ENCODE measurements around the gene LRRK1. TPM values are rescaled to one million over a fixed set of nuclear protein-coding genes. Genes with fewer than 3 reads are reported as not detected.

The LRRK1 gene
- total and polyA plus RNA-seq, 2 experiments from 2014 or later, result 2.6 to 4.5 TPM

DNA sequence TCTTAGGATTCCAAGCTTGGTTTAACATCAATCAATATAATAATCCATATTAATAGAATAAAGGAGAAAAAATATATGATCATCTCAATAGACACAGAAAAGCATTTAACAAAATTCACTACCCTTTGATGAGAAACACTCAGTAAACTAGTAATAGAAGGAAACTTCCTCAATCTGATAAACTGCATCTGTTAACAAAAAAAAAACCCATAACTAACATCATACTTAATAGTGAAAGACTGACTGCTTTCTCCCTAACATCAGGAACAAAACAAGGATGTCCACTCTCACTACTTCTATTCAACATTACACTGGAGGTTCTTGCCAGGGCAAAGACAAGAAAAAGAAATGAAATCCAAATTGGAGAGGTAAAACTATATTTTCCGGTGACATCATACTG, 30.5 kb downstream of the LRRK1 start:
- TF ChIP-seq ZNF114 (CRISPR knock-in tag; IDR thresholded peaks at IDR 0.05) (no peak), ZNF462 (CRISPR knock-in tag; IDR thresholded peaks at IDR 0.05) (no peak), EZH2 (IDR thresholded peaks at IDR 0.05; ENCODE audit: low read depth, unreplicated experiment) (no peak), JUNB (IDR thresholded peaks at IDR 0.05; ENCODE audit: unreplicated experiment) (no peak), NANOG (IDR thresholded peaks at IDR 0.05; ENCODE audit: borderline replicate concordance) (no peak), CREB1 (CRISPR knock-in tag; IDR thresholded peaks at IDR 0.05; ENCODE audit: low read depth) (no peak), ETS1 (IDR thresholded peaks at IDR 0.05) (no peak), STAT1 (IDR thresholded peaks at IDR 0.05; ENCODE audit: unreplicated experiment) (no peak), EZH2phosphoT487 (IDR thresholded peaks at IDR 0.05; ENCODE audit: unreplicated experiment) (no peak), POLR2AphosphoS5 (IDR thresholded peaks at IDR 0.05; ENCODE audit: low read depth) (no peak), ZNF331 (CRISPR knock-in tag; IDR thresholded peaks at IDR 0.05; ENCODE audit: low read depth) (no peak)
- TF ChIP-seq, protein P1, sequence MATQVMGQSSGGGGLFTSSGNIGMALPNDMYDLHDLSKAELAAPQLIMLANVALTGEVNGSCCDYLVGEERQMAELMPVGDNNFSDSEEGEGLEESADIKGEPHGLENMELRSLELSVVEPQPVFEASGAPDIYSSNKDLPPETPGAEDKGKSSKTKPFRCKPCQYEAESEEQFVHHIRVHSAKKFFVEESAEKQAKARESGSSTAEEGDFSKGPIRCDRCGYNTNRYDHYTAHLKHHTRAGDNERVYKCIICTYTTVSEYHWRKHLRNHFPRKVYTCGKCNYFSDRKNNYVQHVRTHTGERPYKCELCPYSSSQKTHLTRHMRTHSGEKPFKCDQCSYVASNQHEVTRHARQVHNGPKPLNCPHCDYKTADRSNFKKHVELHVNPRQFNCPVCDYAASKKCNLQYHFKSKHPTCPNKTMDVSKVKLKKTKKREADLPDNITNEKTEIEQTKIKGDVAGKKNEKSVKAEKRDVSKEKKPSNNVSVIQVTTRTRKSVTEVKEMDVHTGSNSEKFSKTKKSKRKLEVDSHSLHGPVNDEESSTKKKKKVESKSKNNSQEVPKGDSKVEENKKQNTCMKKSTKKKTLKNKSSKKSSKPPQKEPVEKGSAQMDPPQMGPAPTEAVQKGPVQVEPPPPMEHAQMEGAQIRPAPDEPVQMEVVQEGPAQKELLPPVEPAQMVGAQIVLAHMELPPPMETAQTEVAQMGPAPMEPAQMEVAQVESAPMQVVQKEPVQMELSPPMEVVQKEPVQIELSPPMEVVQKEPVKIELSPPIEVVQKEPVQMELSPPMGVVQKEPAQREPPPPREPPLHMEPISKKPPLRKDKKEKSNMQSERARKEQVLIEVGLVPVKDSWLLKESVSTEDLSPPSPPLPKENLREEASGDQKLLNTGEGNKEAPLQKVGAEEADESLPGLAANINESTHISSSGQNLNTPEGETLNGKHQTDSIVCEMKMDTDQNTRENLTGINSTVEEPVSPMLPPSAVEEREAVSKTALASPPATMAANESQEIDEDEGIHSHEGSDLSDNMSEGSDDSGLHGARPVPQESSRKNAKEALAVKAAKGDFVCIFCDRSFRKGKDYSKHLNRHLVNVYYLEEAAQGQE (IDR thresholded peaks at IDR 0.05; ENCODE audit: unreplicated experiment), result no peak
- TF ChIP-seq, protein P2, sequence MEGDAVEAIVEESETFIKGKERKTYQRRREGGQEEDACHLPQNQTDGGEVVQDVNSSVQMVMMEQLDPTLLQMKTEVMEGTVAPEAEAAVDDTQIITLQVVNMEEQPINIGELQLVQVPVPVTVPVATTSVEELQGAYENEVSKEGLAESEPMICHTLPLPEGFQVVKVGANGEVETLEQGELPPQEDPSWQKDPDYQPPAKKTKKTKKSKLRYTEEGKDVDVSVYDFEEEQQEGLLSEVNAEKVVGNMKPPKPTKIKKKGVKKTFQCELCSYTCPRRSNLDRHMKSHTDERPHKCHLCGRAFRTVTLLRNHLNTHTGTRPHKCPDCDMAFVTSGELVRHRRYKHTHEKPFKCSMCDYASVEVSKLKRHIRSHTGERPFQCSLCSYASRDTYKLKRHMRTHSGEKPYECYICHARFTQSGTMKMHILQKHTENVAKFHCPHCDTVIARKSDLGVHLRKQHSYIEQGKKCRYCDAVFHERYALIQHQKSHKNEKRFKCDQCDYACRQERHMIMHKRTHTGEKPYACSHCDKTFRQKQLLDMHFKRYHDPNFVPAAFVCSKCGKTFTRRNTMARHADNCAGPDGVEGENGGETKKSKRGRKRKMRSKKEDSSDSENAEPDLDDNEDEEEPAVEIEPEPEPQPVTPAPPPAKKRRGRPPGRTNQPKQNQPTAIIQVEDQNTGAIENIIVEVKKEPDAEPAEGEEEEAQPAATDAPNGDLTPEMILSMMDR (conservative IDR thresholded peaks at IDR 0.05; ENCODE audit: low read depth in 2 of 2), result no peak
- Histone ChIP-seq H3K27me3 (ENCODE audit: insufficient read depth) (no peaks in the 10 kb centered on the region), H3K79me2 (replicated peaks; ENCODE audit: insufficient read depth) (no peaks in the 10 kb centered on the region), H4K20me1 (replicated peaks; ENCODE audit: insufficient read depth) (no peaks in the 10 kb centered on the region), H3K4me3 (no peak overlapping the region), H3K4me1 (ENCODE audit: insufficient read depth) (no peaks in the 10 kb centered on the region), H3K36me3 (ENCODE audit: insufficient read depth) (no peaks in the 10 kb centered on the region), H3K27ac (ENCODE audit: low read depth) (no peak overlapping the region), H3F3A (replicated peaks; ENCODE audit: low read depth) (no peaks in the 10 kb centered on the region), H2AFZ (no peak overlapping the region), H3K9me2 (ENCODE audit: insufficient read depth) (no peaks in the 10 kb centered on the region), H3K4me2 (no peak overlapping the region)
- DNase-seq (ENCODE audit: low spot score), result no peak
- no peak for ATAC-seq
- Mint-ChIP-seq H3K36me3 (ENCODE audit: low read depth) (no peaks in the 10 kb centered on the region), H3K27ac (no peak overlapping the region), H3K4me3 (no peak overlapping the region), H3K9me3 (no peaks in the 10 kb centered on the region), H3K27me3 (ENCODE audit: insufficient read depth, low read depth, poor library complexity) (peaks cover 4% of the 10 kb centered on the region), H3K4me1 (peaks cover 10% of the 10 kb centered on the region)

Measured in GM23338 (cell line).